Nephron progenitor cell (in vitro differentiated cells): ENCODE results near the gene PTPRJ.

ENCODE experiments used
- DNase-seq: peaks from one replicate; pipeline ENCODE4 v3.0.0; 2021
- H3K27ac Mint-ChIP-seq: 2 replicates; pipeline ENCODE4 v1.8.0; 2021; ENCODE audit warnings: mild to moderate bottlenecking, moderate library complexity, mixed read lengths
- H3K27me3 Mint-ChIP-seq: 2 replicates; pipeline ENCODE4 v1.8.0; 2021; ENCODE audit warnings: mild to moderate bottlenecking, low read depth, mixed read lengths; ENCODE audit not compliant: poor library complexity
- H3K36me3 Mint-ChIP-seq: 2 replicates; pipeline ENCODE4 v1.8.0; 2021; ENCODE audit warnings: low read depth, mixed read lengths
- H3K4me1 Mint-ChIP-seq: 2 replicates; pipeline ENCODE4 v1.8.0; 2021; ENCODE audit warnings: mixed read lengths
- H3K4me3 Mint-ChIP-seq: 2 replicates; pipeline ENCODE4 v1.8.0; 2021; ENCODE audit warnings: mild to moderate bottlenecking, moderate library complexity, mixed read lengths
- H3K9me3 Mint-ChIP-seq: 2 replicates; pipeline ENCODE4 v1.8.0; 2021; ENCODE audit warnings: mild to moderate bottlenecking, moderate library complexity, mixed read lengths
- TF ChIP-seq, protein P1 (sequence below): fragments of 200-600 bp; sonication (generic); IDR thresholded peaks from 2 replicates; pipeline ENCODE4 v1.5.0; 2021; ENCODE audit warnings: antibody characterized with exemption

PTPRJ gene

DNA sequence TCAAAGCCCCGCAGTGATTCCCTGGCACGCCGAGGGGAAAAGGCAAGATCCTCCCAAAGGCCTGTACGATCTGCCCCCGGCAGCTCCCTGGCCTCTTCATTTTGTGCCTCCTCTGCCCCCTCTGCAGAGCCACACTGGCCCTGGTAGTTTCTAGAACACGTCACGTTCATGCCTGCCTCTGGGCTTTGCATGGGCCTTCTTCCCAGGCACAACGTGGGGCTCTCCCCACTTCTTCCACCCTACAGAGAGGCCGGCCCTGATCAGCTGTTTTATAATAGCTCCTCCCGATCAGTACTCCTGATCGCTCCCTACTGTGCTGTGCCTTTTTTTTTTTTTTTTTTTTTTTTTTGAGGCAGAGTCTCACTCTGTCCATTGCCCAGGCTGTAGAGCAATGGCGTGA lies 78.4 kb downstream of the PTPRJ start:
- TF ChIP-seq, protein P1, sequence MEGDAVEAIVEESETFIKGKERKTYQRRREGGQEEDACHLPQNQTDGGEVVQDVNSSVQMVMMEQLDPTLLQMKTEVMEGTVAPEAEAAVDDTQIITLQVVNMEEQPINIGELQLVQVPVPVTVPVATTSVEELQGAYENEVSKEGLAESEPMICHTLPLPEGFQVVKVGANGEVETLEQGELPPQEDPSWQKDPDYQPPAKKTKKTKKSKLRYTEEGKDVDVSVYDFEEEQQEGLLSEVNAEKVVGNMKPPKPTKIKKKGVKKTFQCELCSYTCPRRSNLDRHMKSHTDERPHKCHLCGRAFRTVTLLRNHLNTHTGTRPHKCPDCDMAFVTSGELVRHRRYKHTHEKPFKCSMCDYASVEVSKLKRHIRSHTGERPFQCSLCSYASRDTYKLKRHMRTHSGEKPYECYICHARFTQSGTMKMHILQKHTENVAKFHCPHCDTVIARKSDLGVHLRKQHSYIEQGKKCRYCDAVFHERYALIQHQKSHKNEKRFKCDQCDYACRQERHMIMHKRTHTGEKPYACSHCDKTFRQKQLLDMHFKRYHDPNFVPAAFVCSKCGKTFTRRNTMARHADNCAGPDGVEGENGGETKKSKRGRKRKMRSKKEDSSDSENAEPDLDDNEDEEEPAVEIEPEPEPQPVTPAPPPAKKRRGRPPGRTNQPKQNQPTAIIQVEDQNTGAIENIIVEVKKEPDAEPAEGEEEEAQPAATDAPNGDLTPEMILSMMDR = no peak
- Mint-ChIP-seq H3K27me3 (no peaks in the 10 kb centered on the region), H3K4me3 (no peak overlapping the region), H3K4me1 (peaks cover 60% of the 10 kb centered on the region), H3K36me3 (no peaks in the 10 kb centered on the region), H3K27ac (no peak overlapping the region), H3K9me3 (no peaks in the 10 kb centered on the region)
- DNase-seq = no peak

DNA sequence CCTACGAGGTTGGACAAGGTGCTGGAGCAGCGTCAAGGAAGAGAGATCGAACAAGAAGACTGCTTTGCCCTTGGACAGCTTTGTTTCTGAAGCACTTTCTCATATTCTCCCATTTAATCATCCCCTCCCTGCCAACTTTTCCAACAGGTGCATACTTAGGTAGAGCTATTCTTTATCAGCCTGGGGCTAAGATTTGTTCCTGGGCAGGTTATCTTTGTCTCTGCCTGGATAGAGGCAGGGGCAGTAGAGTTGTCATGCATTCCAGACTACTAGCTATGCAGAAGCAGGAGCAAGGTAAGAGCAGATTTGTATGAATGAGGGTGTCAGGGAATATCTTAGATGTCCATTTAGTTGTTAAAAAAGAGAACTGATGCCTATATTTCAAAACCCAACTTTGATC lies 82.3 kb downstream of the PTPRJ start:
- Mint-ChIP-seq H3K4me3 (no peak overlapping the region), H3K4me1 (peaks cover 62% of the 10 kb centered on the region), H3K27me3 (no peaks in the 10 kb centered on the region), H3K9me3 (peaks cover 4% of the 10 kb centered on the region), H3K36me3 (peaks cover 3% of the 10 kb centered on the region), H3K27ac (peak overlapping the region; percentile 83)
- TF ChIP-seq, protein P1 = no peak
- DNase-seq = no peak

DNA sequence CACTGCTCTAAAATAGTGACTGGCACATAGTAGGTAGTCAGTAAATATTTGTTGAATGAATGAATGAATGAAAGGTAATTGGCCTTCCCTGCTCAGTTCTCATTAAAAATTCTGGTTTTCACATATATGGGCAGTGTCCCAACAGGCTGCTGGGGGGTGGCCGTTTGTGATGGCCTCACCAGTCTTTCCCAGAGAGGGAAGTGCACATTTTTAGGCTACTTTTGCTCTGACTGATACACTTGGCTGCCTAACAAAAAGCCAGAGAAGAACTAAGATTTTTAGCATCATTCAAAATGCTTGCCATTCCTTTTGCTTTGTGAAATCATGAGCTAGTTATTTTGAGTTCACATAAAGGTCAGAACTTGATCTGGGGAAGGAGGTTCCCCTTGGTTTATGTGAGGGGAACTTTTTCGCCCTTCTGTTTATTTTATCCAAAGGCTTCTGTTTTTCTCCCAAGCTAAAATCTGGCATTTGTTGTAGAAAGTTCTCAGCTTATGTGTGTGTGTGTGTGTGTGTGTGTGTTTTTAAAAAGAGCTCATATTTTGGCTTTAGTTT lies 83.1 kb downstream of the PTPRJ start:
- TF ChIP-seq, protein P1 = no peak
- Mint-ChIP-seq H3K36me3 (peaks cover 12% of the 10 kb centered on the region), H3K27me3 (no peaks in the 10 kb centered on the region), H3K4me1 (peaks cover 63% of the 10 kb centered on the region), H3K9me3 (peaks cover 7% of the 10 kb centered on the region), H3K4me3 (peak overlapping the region; percentile 14), H3K27ac (peak overlapping the region; percentile 97)
- no peak for DNase-seq

DNA sequence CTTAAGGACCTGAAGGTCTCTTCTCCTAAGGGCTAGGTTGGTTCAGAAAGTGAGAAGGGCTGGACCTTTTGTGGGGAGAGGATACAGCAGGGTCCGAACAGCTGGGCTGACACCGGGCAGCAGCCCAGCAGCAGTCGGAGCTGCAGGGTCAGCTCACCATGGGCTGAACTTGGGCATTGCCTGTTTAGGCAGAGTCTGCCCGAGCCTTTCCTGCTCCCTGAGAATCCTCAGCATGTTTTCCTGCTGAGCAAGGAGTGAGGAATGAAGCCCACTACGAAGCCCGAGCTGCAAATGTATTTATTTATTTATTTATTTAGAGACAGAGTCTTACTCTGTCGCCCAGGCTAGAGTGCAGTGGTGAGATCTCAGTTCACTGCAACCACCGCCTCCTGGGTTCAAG lies 83.9 kb downstream of the PTPRJ start:
- H3K9me3 Mint-ChIP-seq = peaks cover 7% of the 10 kb centered on the region
- TF ChIP-seq, protein P1 = no peak
- no peaks in the 10 kb centered on the region for H3K27me3 Mint-ChIP-seq
- no peak for DNase-seq
- no peak overlapping the region for H3K4me3 Mint-ChIP-seq
- peak overlapping the region; percentile 97 for H3K27ac Mint-ChIP-seq
- peaks cover 17% of the 10 kb centered on the region for H3K36me3 Mint-ChIP-seq
- H3K4me1 Mint-ChIP-seq = peaks cover 60% of the 10 kb centered on the region

DNA sequence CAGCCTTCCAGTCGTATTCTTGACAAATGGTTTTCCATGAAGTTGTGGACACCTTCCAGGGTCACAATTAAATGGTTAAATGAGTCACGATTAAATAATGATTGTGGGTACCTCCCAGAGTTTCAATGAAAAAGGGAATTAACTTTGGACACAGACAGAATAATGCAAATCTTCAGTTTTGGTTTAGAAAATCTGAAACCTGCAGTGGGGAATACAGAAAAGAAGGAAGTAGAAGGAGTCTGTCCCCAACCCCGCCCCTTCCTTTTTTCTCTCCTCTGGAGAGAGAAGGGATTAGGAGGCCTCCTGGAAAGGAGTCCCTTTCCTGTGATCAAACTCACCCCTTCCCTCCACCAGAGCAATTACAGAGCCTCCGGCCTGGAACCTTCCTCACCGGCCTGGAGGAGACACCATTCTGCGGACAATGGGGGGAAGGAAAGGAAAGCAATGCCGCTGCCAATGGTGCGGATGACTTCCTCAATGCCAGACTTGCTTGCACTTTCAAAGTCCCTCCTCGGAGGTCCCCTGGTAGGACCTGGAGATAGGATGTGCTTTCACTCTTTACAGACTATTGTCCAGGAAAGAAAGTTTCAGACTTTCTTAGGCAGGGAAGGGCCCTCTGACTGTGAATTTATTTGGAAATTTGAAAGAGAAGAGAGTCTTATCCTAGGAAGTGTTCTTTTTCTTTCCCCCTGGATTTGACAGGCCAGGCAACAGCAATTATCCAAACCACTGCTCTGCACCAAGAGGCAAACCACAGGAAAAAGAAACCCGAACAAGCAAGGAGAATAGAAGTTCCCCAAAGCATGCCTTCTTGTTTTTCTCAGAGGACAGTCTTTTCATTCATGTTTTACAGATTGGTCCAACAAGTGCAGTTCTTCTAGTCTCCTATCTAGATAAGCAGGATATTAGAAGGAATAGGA lies 86.8 kb downstream of the PTPRJ start:
- H3K36me3 Mint-ChIP-seq = peaks cover 24% of the 10 kb centered on the region
- no peak for DNase-seq
- peaks cover 40% of the 10 kb centered on the region for H3K4me1 Mint-ChIP-seq
- no peak overlapping the region for H3K4me3 Mint-ChIP-seq
- H3K27me3 Mint-ChIP-seq = no peaks in the 10 kb centered on the region
- TF ChIP-seq, protein P1 = no peak
- peak overlapping the region; percentile 89 for H3K27ac Mint-ChIP-seq
- peaks cover 7% of the 10 kb centered on the region for H3K9me3 Mint-ChIP-seq
